GM18498 (cell line): ENCODE results near the gene CACNA1I.

Source experiments
- ATAC-seq: cut with Tn5 transposase; IDR thresholded peaks from one replicate; pipeline ENCODE4 v1.9.1; 2021; ENCODE audit warnings: mild to moderate bottlenecking, moderate library complexity; ENCODE audit not compliant: unreplicated experiment

CACNA1I gene

GRCh38 chr22:39686776-39687525, 116.4 kb downstream of the CACNA1I start:
- ATAC-seq: no peak

- no peak for ATAC-seq
Observed at GRCh38 chr22:39688186-39688785, 117.7 kb downstream of the CACNA1I start.

GRCh38 chr22:39689421-39689820, 118.9 kb downstream of the CACNA1I start:
- no peak for ATAC-seq

GRCh38 chr22:39690881-39691605, 120.5 kb downstream of the CACNA1I start:
- ATAC-seq: no peak

- ATAC-seq: no peak
Observed at GRCh38 chr22:39693943-39694500, 123.5 kb downstream of the CACNA1I start.

- ATAC-seq: no peak
Observed at GRCh38 chr22:39697790-39698430, 127.4 kb downstream of the CACNA1I start.

- no peak for ATAC-seq
Observed at GRCh38 chr22:39699631-39700360, 129.2 kb downstream of the CACNA1I start.

- no peak for ATAC-seq
Observed at GRCh38 chr22:39700565-39700964, 130.0 kb downstream of the CACNA1I start.

GRCh38 chr22:39703091-39703490, 132.5 kb downstream of the CACNA1I start:
- ATAC-seq: no peak

GRCh38 chr22:39703928-39704639, 133.5 kb downstream of the CACNA1I start:
- ATAC-seq: no peak

- no peak for ATAC-seq
Observed at GRCh38 chr22:39705386-39705785, 134.8 kb downstream of the CACNA1I start.

- ATAC-seq: no peak
Observed at GRCh38 chr22:39706376-39707140, 136.0 kb downstream of the CACNA1I start.

GRCh38 chr22:39707351-39707750, 136.8 kb downstream of the CACNA1I start:
- no peak for ATAC-seq

- no peak for ATAC-seq
Observed at GRCh38 chr22:39707816-39708215, 137.3 kb downstream of the CACNA1I start.

- no peak for ATAC-seq
Observed at GRCh38 chr22:39710380-39711150, 140.0 kb downstream of the CACNA1I start.

- ATAC-seq: no peak
Observed at GRCh38 chr22:39712081-39712480, 141.5 kb downstream of the CACNA1I start.

GRCh38 chr22:39712751-39713525, 142.4 kb downstream of the CACNA1I start:
- no peak for ATAC-seq
